Fibroblast of the aortic adventitia (primary cell): ENCODE data around the gene SLCO3A1. TPM values are rescaled to one million over a fixed set of nuclear protein-coding genes. Genes with fewer than 3 reads are reported as not detected.

Source experiments
- DNase-seq: peaks from one replicate; pipeline ENCODE4 v3.0.0-alpha.2; 2010; ENCODE audit warnings: low read depth
- H3K4me3 ChIP-seq: 2 replicates; pipeline ENCODE4 v1.5.1; 2011; ENCODE audit warnings: low read depth, mild to moderate bottlenecking, control low read depth, low read length, moderate library complexity
- total RNA-seq: library from RNA; depleted of rRNA; stranded (reverse); fragments of >200 nt; gene quantifications from 2 replicates; pipeline ENCODE4 v1.2.3, GENCODE V29; 2012; ENCODE audit warnings: low replicate concordance
- TF ChIP-seq, protein P1 (sequence below): IDR thresholded peaks from 2 replicates; pipeline ENCODE4 v1.5.1; 2011; ENCODE audit warnings: mild to moderate bottlenecking, low read length, control low read depth, inconsistent platforms; ENCODE audit not compliant: insufficient read depth

Gene SLCO3A1
- total RNA-seq, 1 donor, result 8.9 TPM

DNA sequence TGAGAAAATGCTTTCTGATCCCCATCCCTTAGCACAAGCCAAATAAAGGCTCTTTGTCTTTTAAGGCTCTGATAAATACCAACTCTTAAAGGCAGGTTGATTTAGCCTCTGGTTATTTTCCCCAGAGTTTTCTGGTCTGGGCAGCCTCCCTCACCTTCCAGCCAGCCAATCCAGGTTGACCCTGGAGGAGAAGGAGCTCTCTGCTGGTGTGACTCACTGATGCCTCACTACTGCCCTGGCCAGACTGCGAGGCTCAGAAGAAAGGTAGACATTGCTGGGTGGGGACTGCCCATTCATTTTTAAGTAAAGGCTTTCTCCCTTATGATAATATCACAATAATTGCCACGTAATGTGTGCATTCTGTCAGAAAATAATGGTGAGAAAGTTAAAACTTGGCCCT is 37.1 kb downstream of the SLCO3A1 start:
- TF ChIP-seq, protein P1, sequence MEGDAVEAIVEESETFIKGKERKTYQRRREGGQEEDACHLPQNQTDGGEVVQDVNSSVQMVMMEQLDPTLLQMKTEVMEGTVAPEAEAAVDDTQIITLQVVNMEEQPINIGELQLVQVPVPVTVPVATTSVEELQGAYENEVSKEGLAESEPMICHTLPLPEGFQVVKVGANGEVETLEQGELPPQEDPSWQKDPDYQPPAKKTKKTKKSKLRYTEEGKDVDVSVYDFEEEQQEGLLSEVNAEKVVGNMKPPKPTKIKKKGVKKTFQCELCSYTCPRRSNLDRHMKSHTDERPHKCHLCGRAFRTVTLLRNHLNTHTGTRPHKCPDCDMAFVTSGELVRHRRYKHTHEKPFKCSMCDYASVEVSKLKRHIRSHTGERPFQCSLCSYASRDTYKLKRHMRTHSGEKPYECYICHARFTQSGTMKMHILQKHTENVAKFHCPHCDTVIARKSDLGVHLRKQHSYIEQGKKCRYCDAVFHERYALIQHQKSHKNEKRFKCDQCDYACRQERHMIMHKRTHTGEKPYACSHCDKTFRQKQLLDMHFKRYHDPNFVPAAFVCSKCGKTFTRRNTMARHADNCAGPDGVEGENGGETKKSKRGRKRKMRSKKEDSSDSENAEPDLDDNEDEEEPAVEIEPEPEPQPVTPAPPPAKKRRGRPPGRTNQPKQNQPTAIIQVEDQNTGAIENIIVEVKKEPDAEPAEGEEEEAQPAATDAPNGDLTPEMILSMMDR, result no peak
- no peak overlapping the region for H3K4me3 ChIP-seq
- DNase-seq, result peak; percentile 51

DNA sequence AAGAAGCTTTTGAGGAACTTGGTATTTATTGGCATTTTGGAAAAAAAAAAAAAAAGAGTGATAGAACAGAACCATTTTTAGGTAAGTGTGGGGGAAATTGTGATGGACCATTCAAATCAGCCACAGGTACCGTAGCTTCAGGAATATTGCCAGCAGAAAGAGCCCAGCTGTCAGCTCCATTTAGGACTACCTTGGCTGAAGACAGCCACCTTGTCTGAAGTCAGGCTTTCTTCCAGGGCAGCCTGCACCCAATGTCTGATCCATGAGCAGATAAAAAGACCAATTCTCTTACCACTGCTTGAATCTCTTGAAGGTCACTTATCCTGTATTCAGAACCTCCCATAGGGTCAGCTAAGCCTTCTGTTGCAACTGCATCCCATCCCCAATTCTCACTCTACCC is 37.6 kb downstream of the SLCO3A1 start:
- DNase-seq, result no peak
- no peak overlapping the region for H3K4me3 ChIP-seq
- TF ChIP-seq, protein P1, result no peak

DNA sequence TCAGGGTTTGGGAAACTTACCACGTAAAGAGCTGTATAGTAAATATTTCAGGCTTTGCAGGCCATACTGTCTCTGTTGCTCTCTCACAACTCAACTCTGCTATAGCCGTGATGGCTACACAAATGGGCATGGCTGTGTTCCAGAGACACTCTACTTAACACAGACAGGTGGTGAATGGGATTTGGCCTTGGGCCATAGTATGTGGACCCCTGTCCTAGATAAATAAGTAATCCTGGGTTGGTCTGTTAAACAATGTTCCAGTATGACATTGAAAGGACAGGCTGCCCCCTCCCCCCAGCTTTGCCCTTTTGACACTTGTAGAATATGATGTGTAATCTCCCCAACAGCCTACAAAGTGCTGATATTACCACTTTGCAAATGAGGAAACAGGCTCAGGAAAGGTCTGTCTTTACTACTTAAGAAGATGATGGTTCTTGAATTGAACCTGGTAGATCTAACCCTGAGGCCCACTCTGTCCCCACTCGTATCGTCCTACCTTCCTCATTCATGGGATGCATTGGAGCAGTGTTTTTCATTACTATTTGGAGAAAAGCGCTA is 38.4 kb downstream of the SLCO3A1 start:
- H3K4me3 ChIP-seq, result no peak overlapping the region

DNA sequence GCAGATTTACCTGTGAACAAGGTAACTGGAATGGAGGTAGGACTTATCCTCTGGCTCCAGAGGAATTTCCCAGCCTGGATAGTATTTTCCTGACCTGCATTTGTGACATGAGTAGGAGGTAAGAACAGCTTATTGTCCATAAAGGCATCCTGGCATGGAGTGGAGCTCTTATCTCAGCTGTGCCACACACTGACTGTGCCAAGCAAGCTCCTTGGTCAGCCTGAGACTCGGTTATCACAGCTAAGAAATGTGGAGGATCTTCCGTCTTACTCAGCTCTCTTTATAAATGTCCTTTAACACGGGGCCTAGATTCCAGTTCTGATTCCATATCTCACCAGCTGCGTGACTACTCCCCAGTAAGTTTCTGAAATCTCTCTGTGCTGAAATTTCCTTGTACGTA is 38.9 kb downstream of the SLCO3A1 start:
- TF ChIP-seq, protein P1, result no peak
- no peak overlapping the region for H3K4me3 ChIP-seq
- no peak for DNase-seq

More for the DNA sequence above, 38.4 kb downstream of the SLCO3A1 start:
- TF ChIP-seq, protein P1, result no peak
- no peak for DNase-seq

DNA sequence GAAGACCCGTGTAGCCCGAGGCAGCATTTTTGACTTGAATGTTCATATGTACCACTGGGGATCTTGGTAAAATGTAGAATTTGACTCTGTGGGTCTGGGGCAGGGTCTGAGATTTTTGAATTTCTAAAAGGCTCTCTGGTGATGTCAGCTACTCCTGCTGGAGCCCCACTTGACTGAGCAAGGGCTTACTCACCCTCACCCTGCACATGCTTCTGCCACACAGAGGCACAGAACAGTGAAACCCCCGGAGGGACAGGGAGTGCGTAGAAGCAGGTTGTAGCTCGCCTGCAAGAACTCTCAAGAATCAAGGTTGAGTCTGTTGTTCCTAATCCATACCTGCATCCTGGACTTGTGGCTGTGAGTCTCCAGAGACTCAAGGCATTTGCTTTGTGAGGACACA is 41.1 kb downstream of the SLCO3A1 start:
- H3K4me3 ChIP-seq, result no peak overlapping the region
- TF ChIP-seq, protein P1, result no peak
- no peak for DNase-seq

DNA sequence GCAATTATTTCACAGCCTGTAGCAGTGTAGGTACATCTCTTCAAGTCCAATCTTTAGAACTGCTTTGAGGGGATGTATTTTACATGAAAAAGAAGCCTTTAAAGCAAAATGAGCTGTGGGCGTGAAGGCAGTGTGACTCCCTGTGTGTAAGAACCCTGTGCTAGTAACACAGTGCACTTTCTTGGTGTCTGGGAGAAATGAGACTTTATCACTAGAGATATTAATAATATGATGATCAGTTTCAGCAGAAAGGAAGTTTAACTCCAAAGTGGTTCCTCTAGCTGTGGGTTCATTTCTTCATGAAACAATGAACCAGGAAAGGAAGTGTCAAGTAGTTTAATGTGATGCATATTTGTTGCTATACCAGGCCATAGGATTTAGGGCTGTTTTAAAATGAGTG is 41.5 kb downstream of the SLCO3A1 start:
- DNase-seq, result no peak
- no peak overlapping the region for H3K4me3 ChIP-seq
- TF ChIP-seq, protein P1, result no peak
